ENCODE data around the gene SOS2. TPM values are rescaled to one million over a fixed set of nuclear protein-coding genes. Genes with fewer than 3 reads are reported as not detected.

SOS2 gene
- total RNA-seq, 4 donors from 2014 or later: 39.7 to 58.8 (median 50.6) TPM

DNA sequence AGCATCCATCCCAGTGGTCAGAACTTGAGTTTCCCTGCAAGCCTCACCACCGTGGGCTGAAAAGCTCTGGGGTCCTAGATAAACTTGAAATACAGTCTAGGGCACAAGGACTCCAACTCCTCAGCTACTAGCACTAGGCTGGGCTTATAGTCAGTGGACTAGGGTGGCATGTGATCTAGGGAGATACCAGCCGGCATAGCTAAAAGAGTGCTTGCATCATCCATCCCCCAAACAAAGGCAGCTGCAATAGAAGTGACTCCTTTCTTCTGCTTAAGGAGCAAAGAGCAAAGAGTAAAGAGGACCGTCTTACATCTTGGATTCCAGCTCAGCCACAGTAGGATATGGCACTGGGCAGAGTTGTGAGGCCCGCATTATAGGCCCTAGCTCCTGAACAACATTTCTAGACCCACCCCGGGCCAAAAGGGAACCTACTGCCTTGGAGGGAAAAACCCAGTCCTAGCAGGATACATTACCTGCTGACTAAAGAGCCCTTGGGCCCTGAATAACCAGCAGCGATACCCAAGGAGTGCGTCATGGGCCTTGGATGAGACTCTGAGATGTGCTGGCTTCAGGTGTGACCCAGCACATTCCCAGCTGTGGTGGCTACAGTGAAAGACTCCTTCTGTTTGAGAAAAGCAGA is 17.9 kb upstream of the SOS2 start:
- no peak for ATAC-seq
- Histone ChIP-seq H3K4me3 (no peak overlapping the region), H3K4me1 (no peaks in the 10 kb centered on the region), H3K36me3 (peaks cover 0 to 5% of the 10 kb centered on the region in 2 donors), H3K9me3 (no peaks in the 10 kb centered on the region), H3K27me3 (no peaks in the 10 kb centered on the region), H3K27ac (no peak overlapping the region)
- TF ChIP-seq CTCF (IDR thresholded peaks at IDR 0.05) (no peak), POLR2A (IDR thresholded peaks at IDR 0.05) (no peak), POLR2AphosphoS5 (IDR thresholded peaks at IDR 0.05) (no peak), EP300 (IDR thresholded peaks at IDR 0.05) (no peak)
- WGBS, 2 donors (ENCODE audit: low coverage in 1 of 2): 87% methylated on average over 3 to 6 of the region's 7 CpGs

DNA sequence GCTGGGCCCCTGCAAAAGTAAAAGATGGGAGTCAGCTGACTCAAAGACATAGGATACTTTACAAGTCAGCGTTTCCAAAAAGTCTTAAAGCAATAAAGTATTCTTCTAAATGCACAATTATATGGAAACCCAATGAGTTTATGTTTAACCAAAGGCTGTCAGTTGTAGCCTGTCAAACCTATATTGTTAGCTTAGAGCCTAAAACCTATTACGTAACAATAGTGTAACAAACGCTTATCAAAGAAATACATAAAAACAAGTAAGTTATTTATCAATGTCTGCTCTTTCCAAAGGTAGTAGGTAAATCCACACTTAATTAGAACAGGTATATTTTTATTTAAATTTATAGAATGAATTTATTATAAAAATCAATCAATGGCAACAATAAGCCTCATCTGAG is 15.9 kb upstream of the SOS2 start:
- WGBS, 2 donors (ENCODE audit: low coverage in 1 of 2): 67 to 71% methylated on average over 3 of the region's 3 CpGs
- Histone ChIP-seq H3K27me3 (no peaks in the 10 kb centered on the region), H3K9me3 (no peaks in the 10 kb centered on the region), H3K4me1 (no peaks in the 10 kb centered on the region), H3K27ac (no peak overlapping the region), H3K4me3 (no peak overlapping the region), H3K36me3 (peaks cover 0 to 5% of the 10 kb centered on the region in 2 donors)
- no peak for ATAC-seq
- TF ChIP-seq EP300 (IDR thresholded peaks at IDR 0.05) (no peak), POLR2AphosphoS5 (IDR thresholded peaks at IDR 0.05) (no peak), POLR2A (IDR thresholded peaks at IDR 0.05) (no peak), CTCF (IDR thresholded peaks at IDR 0.05) (no peak)

DNA sequence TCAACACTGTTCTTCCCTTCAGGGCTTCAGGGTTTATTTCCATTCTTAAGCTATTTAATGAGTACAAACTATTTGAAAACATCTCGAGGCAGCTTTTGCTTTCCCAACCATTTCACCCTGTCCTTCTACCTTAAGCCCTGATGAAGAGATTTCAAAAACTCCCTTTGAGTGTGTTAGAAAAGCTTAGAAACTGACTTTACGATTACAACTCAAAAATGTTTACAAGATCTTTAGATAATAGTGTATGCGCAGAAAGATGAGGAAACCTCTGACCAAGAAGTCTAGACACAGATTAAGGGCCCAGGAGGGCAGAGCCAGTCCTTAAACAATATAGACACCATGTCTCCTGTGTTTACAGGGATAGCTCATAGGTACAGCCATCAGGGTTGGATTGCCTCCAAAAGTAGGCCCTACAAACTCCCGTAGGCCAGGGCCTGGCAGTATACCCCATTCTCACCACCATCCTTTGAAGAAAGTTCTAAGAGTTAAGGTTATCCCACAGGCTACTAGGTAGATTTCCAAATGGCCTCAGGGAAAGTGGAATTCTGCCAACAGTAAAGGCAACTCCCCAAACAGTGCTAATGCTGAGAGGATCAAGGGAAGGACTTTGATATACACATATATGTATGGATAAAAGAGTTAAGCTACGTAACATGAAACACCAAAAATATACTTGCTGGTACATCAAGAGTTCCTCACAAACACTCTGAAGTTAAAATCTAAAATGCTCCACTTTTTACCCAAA is 11.4 kb upstream of the SOS2 start:
- ATAC-seq: no peak
- TF ChIP-seq POLR2A (IDR thresholded peaks at IDR 0.05) (no peak), CTCF (IDR thresholded peaks at IDR 0.05) (no peak), EP300 (IDR thresholded peaks at IDR 0.05) (no peak), POLR2AphosphoS5 (IDR thresholded peaks at IDR 0.05) (no peak)
- H3K9me3 ChIP-seq: no peaks in the 10 kb centered on the region
- no peaks in the 10 kb centered on the region for H3K27me3 ChIP-seq
- peaks cover 0 to 5% of the 10 kb centered on the region in 2 donors for H3K36me3 ChIP-seq
- WGBS, 2 donors (ENCODE audit: low coverage in 1 of 2): 87 to 94% methylated on average over 3 to 4 of the region's 5 CpGs
- no peak overlapping the region for H3K4me3 ChIP-seq
- no peak overlapping the region for H3K27ac ChIP-seq
- no peaks in the 10 kb centered on the region for H3K4me1 ChIP-seq

GRCh38 chr14:50242096-50242495 is 10.7 kb upstream of the SOS2 start:
- H3K27me3 ChIP-seq: no peaks in the 10 kb centered on the region
- peaks cover 0 to 5% of the 10 kb centered on the region in 2 donors for H3K36me3 ChIP-seq
- no peaks in the 10 kb centered on the region for H3K9me3 ChIP-seq
- H3K27ac ChIP-seq: no peak overlapping the region
- TF ChIP-seq CTCF (IDR thresholded peaks at IDR 0.05): no peak
- no peak for TF ChIP-seq EP300 (IDR thresholded peaks at IDR 0.05)
- no peak for TF ChIP-seq POLR2AphosphoS5 (IDR thresholded peaks at IDR 0.05)
- no peak for TF ChIP-seq POLR2A (IDR thresholded peaks at IDR 0.05)
- no peak for ATAC-seq
- WGBS, 2 donors (ENCODE audit: low coverage in 1 of 2): 100% methylated on average over 1 of the region's 1 CpG
- H3K4me3 ChIP-seq: no peak overlapping the region
- no peaks in the 10 kb centered on the region for H3K4me1 ChIP-seq

DNA sequence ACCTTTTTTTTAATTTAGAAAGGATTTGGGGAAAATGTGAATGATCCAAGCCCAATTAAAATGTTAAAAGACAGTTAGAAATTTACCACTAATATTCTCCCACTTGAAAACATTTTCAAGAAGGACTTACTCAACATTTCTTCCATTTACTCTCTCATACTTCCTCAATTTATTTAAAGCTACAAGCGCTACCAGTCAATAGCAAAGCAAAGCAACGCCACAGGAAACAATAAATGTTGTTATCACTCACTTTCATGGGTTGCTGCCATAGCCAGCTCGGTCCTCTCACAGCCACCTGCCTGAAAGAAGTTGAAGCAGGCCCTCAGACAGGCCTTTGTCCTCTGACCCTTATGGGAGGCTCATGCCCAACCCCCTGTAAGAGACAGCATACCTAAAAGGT is 6.0 kb upstream of the SOS2 start:
- Histone ChIP-seq H3K4me3 (no peak overlapping the region), H3K9me3 (no peaks in the 10 kb centered on the region), H3K4me1 (peaks cover 0 to 9% (median 0%) of the 10 kb centered on the region in 3 donors), H3K36me3 (no peaks in the 10 kb centered on the region), H3K27me3 (no peaks in the 10 kb centered on the region), H3K27ac (no peak overlapping the region)
- ATAC-seq: no peak
- no peak for TF ChIP-seq EP300 (IDR thresholded peaks at IDR 0.05)
- TF ChIP-seq POLR2A (IDR thresholded peaks at IDR 0.05): no peak
- TF ChIP-seq POLR2AphosphoS5 (IDR thresholded peaks at IDR 0.05): no peak
- no peak for TF ChIP-seq CTCF (IDR thresholded peaks at IDR 0.05)
- 36 to 61% methylated on average over 3 of the region's 3 CpGs for WGBS, 2 donors (ENCODE audit: low coverage in 1 of 2)
